IMR-90 (cell line): ENCODE results near the gene ARMH2.

Experiments used
- CEBPB ChIP-seq: IDR thresholded peaks from 2 replicates; pipeline ENCODE4 v1.6.1; 2012; ENCODE audit warnings: low read depth, low read length, improper control_type of control experiment
- CTCF ChIP-seq: conservative IDR thresholded peaks from 2 replicates; pipeline ENCODE4 v1.5.1; 2012; ENCODE audit warnings: mild to moderate bottlenecking, low read depth, low read length, improper control_type of control experiment
- ELK1 ChIP-seq: fragments of 150-350 bp; IDR thresholded peaks from 2 replicates; pipeline ENCODE4 v1.6.1; 2016; ENCODE audit warnings: low read depth, mild to moderate bottlenecking, low read length, moderate library complexity, borderline replicate concordance
- MXI1 ChIP-seq: IDR thresholded peaks from 2 replicates; pipeline ENCODE4 v1.6.1; 2012; ENCODE audit warnings: low read depth, mild to moderate bottlenecking, low read length, moderate library complexity, borderline replicate concordance
- POLR2A ChIP-seq: IDR thresholded peaks from 2 replicates; pipeline ENCODE4 v1.6.1; 2012; ENCODE audit warnings: mild to moderate bottlenecking, low read depth, low read length
- SMC3 ChIP-seq: fragments of 150-350 bp; IDR thresholded peaks from 2 replicates; pipeline ENCODE4 v1.6.1; 2016; ENCODE audit warnings: low read depth, mild to moderate bottlenecking, antibody characterized with exemption, low read length, moderate library complexity
- USF2 ChIP-seq: fragments of 150-350 bp; IDR thresholded peaks from 2 replicates; pipeline ENCODE4 v1.6.1; 2017; ENCODE audit warnings: mild to moderate bottlenecking, antibody characterized with exemption, low read length, low read depth

DNA sequence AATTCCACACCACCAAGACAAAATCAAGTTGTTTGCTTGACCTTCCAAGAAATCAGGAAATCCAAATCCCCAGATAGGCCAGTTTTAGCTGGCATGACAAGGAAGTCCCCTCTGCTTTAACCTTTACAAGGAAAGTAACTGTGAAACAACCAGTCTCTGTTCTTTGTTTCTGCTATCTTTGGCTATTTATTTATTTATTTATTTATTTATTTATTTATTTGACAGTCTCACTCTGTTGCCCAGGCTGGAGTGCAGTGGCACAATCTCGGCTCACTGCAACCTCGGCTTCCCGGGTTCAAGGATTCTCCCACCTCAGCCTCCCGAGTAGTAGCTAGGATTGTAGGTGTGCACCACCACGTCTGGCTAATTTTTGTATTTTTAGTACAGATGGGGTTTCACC, 38.5 kb downstream of the ARMH2 start:
- TF ChIP-seq CTCF (no peak), POLR2A (no peak), SMC3 (no peak), MXI1 (no peak), ELK1 (no peak), CEBPB (no peak), USF2 (no peak)
